ENCODE data around the gene GOLIM4.

DNA sequence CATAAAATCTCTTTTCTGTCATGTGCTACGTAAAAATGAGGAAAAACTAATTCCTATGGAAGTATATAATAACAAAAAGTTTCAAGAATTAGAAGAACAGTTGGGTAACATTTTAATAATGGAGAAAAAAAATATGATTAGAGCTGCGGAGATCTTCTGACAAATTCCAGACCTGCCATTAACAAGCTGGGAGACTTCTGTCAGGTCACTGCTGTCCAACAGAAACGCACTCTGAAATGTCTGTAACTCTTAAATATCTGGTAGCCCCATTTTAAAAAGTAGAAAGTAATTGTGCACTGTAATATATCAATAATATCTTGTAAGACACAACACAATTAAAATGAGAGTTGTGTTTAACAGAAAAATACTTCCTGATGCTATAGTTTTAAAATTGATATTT, 15.7 kb downstream of the GOLIM4 start:
- no peak for TF ChIP-seq EZH2 (IDR thresholded peaks at IDR 0.05; ENCODE audit: low read length, unreplicated experiment)
- TF ChIP-seq, protein P1, sequence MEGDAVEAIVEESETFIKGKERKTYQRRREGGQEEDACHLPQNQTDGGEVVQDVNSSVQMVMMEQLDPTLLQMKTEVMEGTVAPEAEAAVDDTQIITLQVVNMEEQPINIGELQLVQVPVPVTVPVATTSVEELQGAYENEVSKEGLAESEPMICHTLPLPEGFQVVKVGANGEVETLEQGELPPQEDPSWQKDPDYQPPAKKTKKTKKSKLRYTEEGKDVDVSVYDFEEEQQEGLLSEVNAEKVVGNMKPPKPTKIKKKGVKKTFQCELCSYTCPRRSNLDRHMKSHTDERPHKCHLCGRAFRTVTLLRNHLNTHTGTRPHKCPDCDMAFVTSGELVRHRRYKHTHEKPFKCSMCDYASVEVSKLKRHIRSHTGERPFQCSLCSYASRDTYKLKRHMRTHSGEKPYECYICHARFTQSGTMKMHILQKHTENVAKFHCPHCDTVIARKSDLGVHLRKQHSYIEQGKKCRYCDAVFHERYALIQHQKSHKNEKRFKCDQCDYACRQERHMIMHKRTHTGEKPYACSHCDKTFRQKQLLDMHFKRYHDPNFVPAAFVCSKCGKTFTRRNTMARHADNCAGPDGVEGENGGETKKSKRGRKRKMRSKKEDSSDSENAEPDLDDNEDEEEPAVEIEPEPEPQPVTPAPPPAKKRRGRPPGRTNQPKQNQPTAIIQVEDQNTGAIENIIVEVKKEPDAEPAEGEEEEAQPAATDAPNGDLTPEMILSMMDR (conservative IDR thresholded peaks at IDR 0.05; ENCODE audit: low read depth, low read length), result no peak
